HepG2 (cell line): ENCODE measurements around the gene PLGRKT. TPM values are rescaled to one million over a fixed set of nuclear protein-coding genes. Genes with fewer than 3 reads are reported as not detected.

Source experiments
- ATAC-seq: fragments of 200-7000 bp; cut with Tn5 transposase; 3 replicates; pipeline ENCODE4 v1.9.1; 2020; ENCODE audit warnings: mild to moderate bottlenecking, moderate library complexity
- BruUV-seq: library from RNA; stranded (reverse); fragments of 400-500 nt; replicated peaks from 2 replicates; lab custom pipeline; 2021; lab: Mats Ljungman, UMichigan
- CTCF ChIA-PET: fragments of 300-600 bp; formaldehyde crosslinking; extraction: SDS; loops from one replicate; lab custom pipeline; 2021; ENCODE audit warnings: low total read pairs, inconsistent platforms, low intra/inter-chr PET ratio; lab: Yijun Ruan, JAX
- POLR2A ChIA-PET: fragments of 350-600 bp; sonication (Branson Sonifier 250); formaldehyde crosslinking; loops from one replicate; lab custom pipeline; 2020; ENCODE audit warnings: antibody characterized with exemption, inconsistent platforms; lab: Yijun Ruan, JAX
- DNase-seq: peaks from one replicate; pipeline ENCODE4 v3.0.0-alpha.2; 2015; ENCODE audit warnings: low spot score
- FAIRE-seq: peaks from 3 replicates; lab custom pipeline; 2011; peaks lifted over from hg19 to GRCh38; lab: Jason Lieb, UNC
- H2AFZ ChIP-seq: one replicate; pipeline ENCODE4 v1.6.1; 2011; ENCODE audit warnings: low read length, inconsistent platforms
- H3K27ac ChIP-seq: fragments of 300-600 bp; 3 replicates; pipeline ENCODE4 v1.8.0; 2011; ENCODE audit warnings: mixed run types, mild to moderate bottlenecking, mixed read lengths, low read length, inconsistent platforms; ENCODE audit not compliant: insufficient read depth; ENCODE audit errors: extremely low read length
- H3K27me3 ChIP-seq, 2 experiments: fragments of 200-600 bp in 1 of 2; 2 replicates in 1 of 2; 3 replicates in 1 of 2; pipeline versions ENCODE4 v1.6.0 to v1.8.0; 2011; ENCODE audit warnings: low read length in 2 of 2, mild to moderate bottlenecking in 2 of 2, moderate library complexity in 2 of 2, inconsistent platforms in 1 of 2; ENCODE audit not compliant: insufficient read depth in 2 of 2, control insufficient read depth in 1 of 2
- H3K36me3 ChIP-seq, 2 experiments: fragments of 200-600 bp in 1 of 2; replicated peaks in 1 of 2; 2 replicates in 1 of 2; 3 replicates in 1 of 2; pipeline versions ENCODE4 v1.5.1 to v1.8.0; 2011; ENCODE audit warnings: low read length in 2 of 2, inconsistent platforms in 1 of 2; ENCODE audit not compliant: insufficient read depth in 2 of 2, control insufficient read depth in 1 of 2
- H3K4me1 ChIP-seq: 2 replicates; pipeline ENCODE4 v1.5.1; 2012; ENCODE audit warnings: low read length, inconsistent platforms; ENCODE audit not compliant: insufficient read depth
- H3K4me2 ChIP-seq: 2 replicates; pipeline ENCODE4 v1.6.0; 2011; ENCODE audit warnings: low read depth, low read length, inconsistent platforms
- H3K4me3 ChIP-seq, 3 experiments: fragments of 200-600 bp in 1 of 3; sonication (generic), shearing (Covaris generic) in 1 of 3; replicated peaks in 1 of 3; 2 replicates each; pipeline ENCODE4 v1.5.1; 2011 to 2016; ENCODE audit warnings: low read length in 3 of 3, inconsistent platforms in 2 of 3, low read depth in 2 of 3, mild to moderate bottlenecking in 2 of 3, control low read depth in 1 of 3, mixed read lengths in 1 of 3; ENCODE audit not compliant: insufficient read depth in 1 of 3
- H3K79me2 ChIP-seq: one replicate; pipeline ENCODE4 v1.6.1; 2011; ENCODE audit warnings: low read length, inconsistent platforms; ENCODE audit not compliant: insufficient read depth
- H3K9ac ChIP-seq: 2 replicates; pipeline ENCODE4 v1.6.0; 2011; ENCODE audit warnings: mild to moderate bottlenecking, low read depth, low read length, inconsistent platforms; ENCODE audit not compliant: insufficient read depth
- H3K9me3 ChIP-seq: 2 replicates; pipeline ENCODE4 v1.5.1; 2012; ENCODE audit warnings: mild to moderate bottlenecking, low read length
- H4K20me1 ChIP-seq: 2 replicates; pipeline ENCODE4 v1.6.0; 2011; ENCODE audit warnings: inconsistent platforms, mild to moderate bottlenecking, low read length, moderate library complexity; ENCODE audit not compliant: insufficient read depth
- ATF7 ChIP-seq, 2 experiments: fragments of 450-650 bp in 1 of 2; sonication (generic) in 1 of 2; formaldehyde crosslinking in 1 of 2; IDR thresholded peaks; 2 replicates each; pipeline versions ENCODE4 v1.4.0 to v1.6.1; 2016 to 2020; ENCODE audit warnings: antibody characterized with exemption in 1 of 2, mild to moderate bottlenecking in 1 of 2, missing genetic modification reagents in 1 of 2
- BRD4 ChIP-seq: sonication (generic); formaldehyde crosslinking; IDR thresholded peaks from 2 replicates; pipeline ENCODE4 v1.4.0; 2020; ENCODE audit warnings: missing genetic modification reagents
- KDM6A ChIP-seq: IDR thresholded peaks from 2 replicates; pipeline ENCODE4 v1.6.1; 2016; ENCODE audit warnings: low read depth
- MTA1 ChIP-seq: sonication (generic); formaldehyde crosslinking; IDR thresholded peaks from 2 replicates; pipeline ENCODE4 v1.4.0; 2020; ENCODE audit warnings: missing genetic modification reagents, mild to moderate bottlenecking, borderline replicate concordance
- MTA3 ChIP-seq: sonication (generic); formaldehyde crosslinking; IDR thresholded peaks from 2 replicates; pipeline ENCODE4 v1.4.0; 2020; ENCODE audit warnings: missing genetic modification reagents
- RAD21 ChIP-seq: fragments of 450-650 bp; formaldehyde crosslinking; IDR thresholded peaks from 2 replicates; pipeline ENCODE4 v1.5.0; 2020; ENCODE audit warnings: mild to moderate bottlenecking
- TSC22D2 ChIP-seq: sonication (generic); formaldehyde crosslinking; IDR thresholded peaks from 2 replicates; pipeline ENCODE4 v1.5.1; 2020; ENCODE audit warnings: missing genetic modification reagents, mild to moderate bottlenecking, borderline replicate concordance
- ZNF772 ChIP-seq: sonication (generic); formaldehyde crosslinking; IDR thresholded peaks from 2 replicates; pipeline ENCODE4 v1.5.0; 2020; ENCODE audit warnings: mild to moderate bottlenecking, missing genetic modification reagents
- ZNF883 ChIP-seq: sonication (generic); formaldehyde crosslinking; IDR thresholded peaks from 2 replicates; pipeline ENCODE4 v1.5.1; 2020; ENCODE audit warnings: mild to moderate bottlenecking, missing genetic modification reagents; ENCODE audit errors: not compliant biosample characterization
- WGBS: methylation state at CpG from one replicate; pipeline ENCODE4 v1.1.6; 2017; ENCODE audit warnings: low lambda C conversion rate; 5-methylcytosine and 5-hydroxymethylcytosine counted together
- in situ Hi-C: cut with HindIII; loops from 2 replicates; pipeline ENCODE4 v1.10.0; 2017; ENCODE audit warnings: low pct_unique_long_range_greater_than_20kb; ENCODE audit not compliant: extremely low pct_ligation_motif_present
- intact Hi-C: fragments of 100-400 bp; cut with micrococcal nuclease; formaldehyde crosslinking; loops from one replicate; pipeline ENCODE4 v1.10.0; 2022; ENCODE audit not compliant: unreplicated experiment
- polyA plus RNA-seq, 8 experiments: library from polyadenylated mRNA; depleted of rRNA in 3 of 8; stranded (reverse) in 7 of 8; unstranded in 1 of 8; fragments of >200 nt; fragmentation: Illumina TruSeq in 4 of 8; extraction: Trizol in 4 of 8; gene quantifications; 2 replicates each; pipeline versions ENCODE4 v1.2.1 to v1.2.3, GENCODE V29; 2011 to 2016; ENCODE audit warnings: low read depth in 4 of 8, missing spikeins in 1 of 8, mixed read lengths in 1 of 8; ENCODE audit not compliant: insufficient read depth in 1 of 8
- total RNA-seq, 5 experiments: library from RNA; depleted of rRNA; stranded (reverse); fragments of >200 nt; fragmentation: Illumina TruSeq; extraction: Trizol; gene quantifications; 2 replicates each; pipeline ENCODE4 v1.2.3, GENCODE V29; 2016; ENCODE audit warnings: low read depth in 1 of 5
- TF ChIP-seq, protein P1 (sequence below): sonication (generic); formaldehyde crosslinking; IDR thresholded peaks from 2 replicates; pipeline ENCODE4 v1.8.1; 2023; ENCODE audit warnings: mild to moderate bottlenecking, missing genetic modification reagents

PLGRKT gene
- total and polyA plus RNA-seq, 2 of the 13 experiments (the other 11 are each of a cell fraction or from before 2014, with no cell fraction given) = 5.0 to 15.8 TPM

DNA sequence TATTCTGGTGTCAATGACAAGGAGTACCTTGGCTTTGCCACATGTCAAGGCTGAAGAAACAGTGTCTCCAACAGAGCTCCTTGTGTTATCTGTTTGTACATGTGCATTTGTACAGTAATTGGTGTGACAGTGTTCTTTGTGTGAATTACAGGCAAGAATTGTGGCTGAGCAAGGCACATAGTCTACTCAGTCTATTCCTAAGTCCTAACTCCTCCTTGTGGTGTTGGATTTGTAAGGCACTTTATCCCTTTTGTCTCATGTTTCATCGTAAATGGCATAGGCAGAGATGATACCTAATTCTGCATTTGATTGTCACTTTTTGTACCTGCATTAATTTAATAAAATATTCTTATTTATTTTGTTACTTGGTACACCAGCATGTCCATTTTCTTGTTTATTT lies 32.4 kb upstream of the PLGRKT start:
- 0 out of 5 replicates have a peak, but pooled peaks cover 0 to 3% of the 10 kb centered on the region in 2 experiments for H3K27me3 ChIP-seq
- no peak for FAIRE-seq
- intact Hi-C loops = no loop called here
- H3K36me3 ChIP-seq = no peaks in the 10 kb centered on the region
- no peak overlapping the region for H2AFZ ChIP-seq
- no peak overlapping the region for H3K9ac ChIP-seq
- no peak overlapping the region for H3K4me2 ChIP-seq
- POLR2A ChIA-PET = no interaction called here
- H4K20me1 ChIP-seq = no peaks in the 10 kb centered on the region
- DNase-seq = no peak
- no peaks in the 10 kb centered on the region for H3K79me2 ChIP-seq
- H3K4me1 ChIP-seq = no peaks in the 10 kb centered on the region
- no peak overlapping the region for H3K4me3 ChIP-seq
- H3K9me3 ChIP-seq = no peaks in the 10 kb centered on the region
- WGBS = 4% methylated on average over 1 of the region's 1 CpG
- CTCF ChIA-PET = no interaction called here
- no peak for ATAC-seq
- BruUV-seq = no TSS peak
- TF ChIP-seq ZNF883 (CRISPR knock-in tag) = no peak
- TF ChIP-seq KDM6A = no peak
- TF ChIP-seq, protein P1, sequence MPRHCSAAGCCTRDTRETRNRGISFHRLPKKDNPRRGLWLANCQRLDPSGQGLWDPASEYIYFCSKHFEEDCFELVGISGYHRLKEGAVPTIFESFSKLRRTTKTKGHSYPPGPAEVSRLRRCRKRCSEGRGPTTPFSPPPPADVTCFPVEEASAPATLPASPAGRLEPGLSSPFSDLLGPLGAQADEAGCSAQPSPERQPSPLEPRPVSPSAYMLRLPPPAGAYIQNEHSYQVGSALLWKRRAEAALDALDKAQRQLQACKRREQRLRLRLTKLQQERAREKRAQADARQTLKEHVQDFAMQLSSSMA (CRISPR knock-in tag) = no peak
- no peak for TF ChIP-seq ZNF772 (CRISPR knock-in tag)
- TF ChIP-seq ATF7 (IDR thresholded peaks at IDR 0.05) = no peak
- no peak for TF ChIP-seq ATF7 (CRISPR knock-in tag; IDR thresholded peaks at IDR 0.05)
- no peak for TF ChIP-seq BRD4 (CRISPR knock-in tag)
- no peak for TF ChIP-seq MTA3 (CRISPR knock-in tag)
- TF ChIP-seq TSC22D2 = no peak
- TF ChIP-seq RAD21 = no peak
- TF ChIP-seq MTA1 (CRISPR knock-in tag) = no peak
- in situ Hi-C loops = no loop called here
- H3K27ac ChIP-seq = no peak overlapping the region
